KOPT-K1 (cell line): ENCODE results near the gene HS3ST3B1.

ENCODE experiments used
- H3K27ac ChIP-seq: fragments of 200-600 bp; sonication (generic); 2 replicates; pipeline ENCODE4 v1.5.1; 2016; ENCODE audit warnings: antibody characterized with exemption, mild to moderate bottlenecking, low read depth, low read length; ENCODE audit not compliant: poor library complexity, severe bottlenecking
- H3K36me3 ChIP-seq: fragments of 200-600 bp; sonication (generic); 2 replicates; pipeline ENCODE4 v1.5.1; 2017; ENCODE audit warnings: antibody characterized with exemption, mild to moderate bottlenecking, low read length, moderate library complexity; ENCODE audit not compliant: insufficient read depth
- H3K9me3 ChIP-seq: fragments of 200-600 bp; sonication (generic); 2 replicates; pipeline ENCODE4 v1.5.1; 2017; ENCODE audit warnings: antibody characterized with exemption, low read length, mild to moderate bottlenecking; ENCODE audit not compliant: insufficient read depth, poor library complexity, severe bottlenecking

Gene HS3ST3B1

GRCh38 chr17:14300575-14301278, at the start of gene HS3ST3B1:
Gene HS3ST3B1 (plus strand): TSS chr17:14301081. CDS start chr17:14301519, 438 bp downstream.
- no peak within 1 kb of the TSS for H3K27ac ChIP-seq
- H3K36me3 ChIP-seq, result no peaks in the 10 kb centered on the region
- H3K9me3 ChIP-seq, result peaks cover 8% of the 10 kb centered on the region

GRCh38 chr17:14261406-14261805, 39.5 kb upstream of the HS3ST3B1 start:
- no peak overlapping the region for H3K27ac ChIP-seq
- no peaks in the 10 kb centered on the region for H3K36me3 ChIP-seq
- peaks cover 9% of the 10 kb centered on the region for H3K9me3 ChIP-seq

GRCh38 chr17:14268264-14268663, 32.6 kb upstream of the HS3ST3B1 start:
- H3K27ac ChIP-seq, result no peak overlapping the region
- H3K36me3 ChIP-seq, result no peaks in the 10 kb centered on the region
- H3K9me3 ChIP-seq, result no peaks in the 10 kb centered on the region

- Histone ChIP-seq H3K27ac (no peak overlapping the region), H3K36me3 (no peaks in the 10 kb centered on the region), H3K9me3 (no peaks in the 10 kb centered on the region)
These were observed 31.4 kb upstream of the HS3ST3B1 start for GRCh38 chr17:14269473-14269872.

GRCh38 chr17:14270508-14270907, 30.4 kb upstream of the HS3ST3B1 start:
- Histone ChIP-seq H3K9me3 (no peaks in the 10 kb centered on the region), H3K27ac (no peak overlapping the region), H3K36me3 (no peaks in the 10 kb centered on the region)

- Histone ChIP-seq H3K27ac (no peak overlapping the region), H3K9me3 (no peaks in the 10 kb centered on the region), H3K36me3 (no peaks in the 10 kb centered on the region)
These were observed 24.2 kb upstream of the HS3ST3B1 start for GRCh38 chr17:14276535-14277250.

- H3K36me3 ChIP-seq, result no peaks in the 10 kb centered on the region
- H3K27ac ChIP-seq, result no peak overlapping the region
- H3K9me3 ChIP-seq, result no peaks in the 10 kb centered on the region
These were observed 19.4 kb upstream of the HS3ST3B1 start for GRCh38 chr17:14281530-14281929.

- no peaks in the 10 kb centered on the region for H3K9me3 ChIP-seq
- no peak overlapping the region for H3K27ac ChIP-seq
- no peaks in the 10 kb centered on the region for H3K36me3 ChIP-seq
These were observed 18.2 kb upstream of the HS3ST3B1 start for GRCh38 chr17:14282726-14283125.

- Histone ChIP-seq H3K36me3 (no peaks in the 10 kb centered on the region), H3K9me3 (peaks cover 9% of the 10 kb centered on the region), H3K27ac (no peak overlapping the region)
These were observed 11.7 kb upstream of the HS3ST3B1 start for GRCh38 chr17:14289162-14289561.

GRCh38 chr17:14294876-14295275, 6.0 kb upstream of the HS3ST3B1 start:
- no peak overlapping the region for H3K27ac ChIP-seq
- H3K36me3 ChIP-seq, result no peaks in the 10 kb centered on the region
- H3K9me3 ChIP-seq, result peaks cover 17% of the 10 kb centered on the region

GRCh38 chr17:14295676-14296075, 5.2 kb upstream of the HS3ST3B1 start:
- H3K27ac ChIP-seq, result no peak overlapping the region
- H3K36me3 ChIP-seq, result no peaks in the 10 kb centered on the region
- peaks cover 11% of the 10 kb centered on the region for H3K9me3 ChIP-seq

- Histone ChIP-seq H3K27ac (no peak overlapping the region), H3K9me3 (peaks cover 8% of the 10 kb centered on the region), H3K36me3 (no peaks in the 10 kb centered on the region)
These were observed 4.5 kb upstream of the HS3ST3B1 start for GRCh38 chr17:14296166-14296910.

- H3K27ac ChIP-seq, result no peak overlapping the region
These were observed 3.6 kb upstream of the HS3ST3B1 start for GRCh38 chr17:14297161-14297851.

GRCh38 chr17:14298221-14298946, 2.5 kb upstream of the HS3ST3B1 start:
- no peaks in the 10 kb centered on the region for H3K36me3 ChIP-seq
- H3K9me3 ChIP-seq, result peaks cover 8% of the 10 kb centered on the region
- no peak overlapping the region for H3K27ac ChIP-seq

More at GRCh38 chr17:14297161-14297851, 3.6 kb upstream of the HS3ST3B1 start:
- Histone ChIP-seq H3K9me3 (peaks cover 8% of the 10 kb centered on the region), H3K36me3 (no peaks in the 10 kb centered on the region)
